ENCODE data around the gene STIL. TPM values are rescaled to one million over a fixed set of nuclear protein-coding genes. Genes with fewer than 3 reads are reported as not detected.

The STIL gene
- total RNA-seq, 1 experiment from 2014 or later = 29.7 TPM

GRCh38 chr1:47229886-47230691, 83.9 kb downstream of the STIL start (continued):
- TF ChIP-seq GRHL2 (CRISPR knock-in tag; IDR thresholded peaks at IDR 0.05; ENCODE audit: insufficient replicate concordance, severe bottlenecking) (no peak), ZNF416 (CRISPR knock-in tag; IDR thresholded peaks at IDR 0.05) (no peak), CBFB (CRISPR knock-in tag; IDR thresholded peaks at IDR 0.05; ENCODE audit: low read depth) (no peak), JUN (CRISPR knock-in tag; IDR thresholded peaks at IDR 0.05) (no peak)

GRCh38 chr1:47229031-47229885, 84.7 kb downstream of the STIL start:
- TF ChIP-seq NFATC4 (CRISPR knock-in tag; IDR thresholded peaks at IDR 0.05) (no peak), PRDM15 (CRISPR knock-in tag; IDR thresholded peaks at IDR 0.05) (peak; percentile 81)
- ATAC-seq = peak; percentile 6
- no peaks in the 10 kb centered on the region for H3K9me3 Mint-ChIP-seq
- no peak for DNase-seq (ENCODE audit: low spot score)
- H3K36me3 Mint-ChIP-seq = no peaks in the 10 kb centered on the region
- peaks cover 88% of the 10 kb centered on the region for H3K27me3 Mint-ChIP-seq (ENCODE audit: low read depth)
- ChIA-PET CTCF (interaction anchor here (1.1 to 3.9 kb wide), 4 partner anchors 36 to 207 kb away, joined by 3 to 25 read pairs (median 11); partner anchors contain the start of gene PDZK1IP1), POLR2A (interaction anchor here (0.6 kb wide), 1 partner anchor 152 kb away, joined by 3 read pairs; no protein-coding TSS in a partner anchor)
- H3K27ac Mint-ChIP-seq = no peak overlapping the region
- H3K4me3 Mint-ChIP-seq = peak overlapping the region; percentile 69
- H3K4me1 Mint-ChIP-seq = peaks cover 64% of the 10 kb centered on the region

GRCh38 chr1:47228644-47229030, 85.3 kb downstream of the STIL start:
- no peak for DNase-seq (ENCODE audit: low spot score)

More at GRCh38 chr1:47228644-47229030, 85.3 kb downstream of the STIL start:
- no peak for ATAC-seq
- Mint-ChIP-seq H3K4me1 (peaks cover 64% of the 10 kb centered on the region), H3K27ac (no peak overlapping the region), H3K9me3 (no peaks in the 10 kb centered on the region), H3K4me3 (peak overlapping the region; percentile 69; the same call in 1 of the 2 replicates), H3K27me3 (ENCODE audit: low read depth) (peaks cover 81% of the 10 kb centered on the region), H3K36me3 (no peaks in the 10 kb centered on the region)
- TF ChIP-seq ZNF281 (CRISPR knock-in tag; IDR thresholded peaks at IDR 0.05) = 0 out of 2 replicates have a peak, but pooled peaks have one; percentile 33
- no peak for TF ChIP-seq ZNF263 (CRISPR knock-in tag; IDR thresholded peaks at IDR 0.05; ENCODE audit: low read depth)
- TF ChIP-seq NFATC4 (CRISPR knock-in tag; IDR thresholded peaks at IDR 0.05) = no peak
- no peak for TF ChIP-seq GABPB1 (CRISPR knock-in tag; IDR thresholded peaks at IDR 0.05)
- no peak for TF ChIP-seq FOXP1 (CRISPR knock-in tag; IDR thresholded peaks at IDR 0.05; ENCODE audit: borderline replicate concordance)
- TF ChIP-seq MAX (CRISPR knock-in tag; IDR thresholded peaks at IDR 0.05) = no peak
- ChIA-PET POLR2A (interaction anchor here (0.6 kb wide), 1 partner anchor 153 kb away, joined by 3 read pairs; no protein-coding TSS in a partner anchor), CTCF (interaction anchor here (1.1 to 3.9 kb wide), 4 partner anchors 36 to 207 kb away, joined by 3 to 25 read pairs (median 11); partner anchors contain the start of gene PDZK1IP1)
